SU-DHL-6 (cell line): ENCODE results near the gene CNOT8.

ENCODE experiments used
- H2AFZ ChIP-seq: fragments of 200-600 bp; sonication (generic); 2 replicates; pipeline ENCODE4 v1.6.1; 2014; ENCODE audit warnings: low read depth, mild to moderate bottlenecking, moderate library complexity, mixed read lengths, antibody characterized with exemption, low read length; ENCODE audit not compliant: severe bottlenecking
- H3F3A ChIP-seq: fragments of 200-600 bp; shearing (Covaris generic); 2 replicates; pipeline ENCODE4 v1.6.0; 2016; ENCODE audit warnings: antibody characterized with exemption, mild to moderate bottlenecking; ENCODE audit not compliant: insufficient read depth
- H3K27ac ChIP-seq: fragments of 200-600 bp; sonication (generic); 2 replicates; pipeline ENCODE4 v1.5.1; 2016; ENCODE audit warnings: low read depth, mild to moderate bottlenecking, low read length, moderate library complexity, mixed read lengths
- H3K27me3 ChIP-seq: fragments of 200-600 bp; sonication (generic), shearing (Covaris generic); 2 replicates; pipeline ENCODE4 v1.6.0; 2014; ENCODE audit warnings: mild to moderate bottlenecking, low read length
- H3K36me3 ChIP-seq: fragments of 200-600 bp; sonication (generic); 2 replicates; pipeline ENCODE4 v1.6.1; 2014; ENCODE audit warnings: mild to moderate bottlenecking, low read length, mixed read lengths
- H3K4me2 ChIP-seq: fragments of 300-600, 200-600 bp; shearing (Covaris generic), sonication (generic); 2 replicates; pipeline ENCODE4 v1.6.0; 2014; ENCODE audit warnings: low read length, low read depth, mild to moderate bottlenecking; ENCODE audit not compliant: poor library complexity, severe bottlenecking
- H3K4me3 ChIP-seq: fragments of 200-600 bp; sonication (generic); 2 replicates; pipeline ENCODE4 v1.5.1; 2014; ENCODE audit warnings: antibody characterized with exemption, low read length, mild to moderate bottlenecking, mixed read lengths; ENCODE audit not compliant: insufficient read depth, poor library complexity, severe bottlenecking
- H3K79me2 ChIP-seq: fragments of 200-600 bp; sonication (generic); 2 replicates; pipeline ENCODE4 v1.6.1; 2014; ENCODE audit warnings: mild to moderate bottlenecking, low read length, moderate library complexity; ENCODE audit not compliant: insufficient read depth
- H3K9ac ChIP-seq: fragments of 200-600 bp; sonication (generic); 2 replicates; pipeline ENCODE4 v1.7.0; 2014; ENCODE audit warnings: mild to moderate bottlenecking, low read length
- H3K9me2 ChIP-seq: fragments of 200-600 bp; sonication (generic); replicated peaks from 2 replicates; pipeline ENCODE4 v1.6.1; 2014; ENCODE audit warnings: low read length; ENCODE audit not compliant: insufficient read depth
- H3K9me3 ChIP-seq: fragments of 200-600 bp; sonication (generic); 2 replicates; pipeline ENCODE4 v1.6.1; 2014; ENCODE audit warnings: low read length, mixed read lengths; ENCODE audit not compliant: insufficient read depth
- H4K20me1 ChIP-seq: fragments of 200-600 bp; sonication (generic); 2 replicates; pipeline ENCODE4 v1.6.1; 2014; ENCODE audit warnings: low read depth, mild to moderate bottlenecking, antibody characterized with exemption, low read length, moderate library complexity, mixed read lengths
- CTCF ChIP-seq: fragments of 200-600 bp; sonication (generic); IDR thresholded peaks from one replicate; pipeline ENCODE4 v1.5.1; 2017; ENCODE audit warnings: antibody characterized with exemption, mild to moderate bottlenecking, low read length, moderate library complexity; ENCODE audit not compliant: insufficient read depth, poor library complexity, severe bottlenecking
- EZH2phosphoT487 ChIP-seq: fragments of 200-600 bp; sonication (generic), shearing (Covaris generic); conservative IDR thresholded peaks from 2 replicates; pipeline ENCODE4 v1.6.1; 2018; ENCODE audit warnings: mild to moderate bottlenecking, antibody characterized with exemption, low read length, moderate library complexity, mixed read lengths

Gene CNOT8

GRCh38 chr5:154844809-154845208 is 13.6 kb upstream of the CNOT8 start:
- Histone ChIP-seq H3K9ac (no peak overlapping the region), H4K20me1 (no peaks in the 10 kb centered on the region)

GRCh38 chr5:154849264-154849785 is 9.1 kb upstream of the CNOT8 start:
- Histone ChIP-seq H3K9ac (no peak overlapping the region), H3F3A (no peaks in the 10 kb centered on the region), H4K20me1 (no peaks in the 10 kb centered on the region), H2AFZ (no peak overlapping the region), H3K9me3 (no peaks in the 10 kb centered on the region), H3K4me3 (no peak overlapping the region), H3K4me2 (no peak overlapping the region), H3K9me2 (no peaks in the 10 kb centered on the region), H3K79me2 (no peaks in the 10 kb centered on the region), H3K27me3 (no peaks in the 10 kb centered on the region), H3K36me3 (no peaks in the 10 kb centered on the region), H3K27ac (no peak overlapping the region)
- TF ChIP-seq CTCF = no peak
- TF ChIP-seq EZH2phosphoT487 = no peak

More at GRCh38 chr5:154844809-154845208, 13.6 kb upstream of the CNOT8 start:
- Histone ChIP-seq H3K9me3 (no peaks in the 10 kb centered on the region), H3K9me2 (no peaks in the 10 kb centered on the region), H3K27me3 (no peaks in the 10 kb centered on the region), H3K79me2 (no peaks in the 10 kb centered on the region), H3K36me3 (no peaks in the 10 kb centered on the region), H2AFZ (no peak overlapping the region), H3K27ac (no peak overlapping the region), H3K4me2 (no peak overlapping the region), H3K4me3 (no peak overlapping the region), H3F3A (no peaks in the 10 kb centered on the region)
- TF ChIP-seq CTCF (no peak), EZH2phosphoT487 (no peak)

- no peaks in the 10 kb centered on the region for H3K9me3 ChIP-seq
- no peak overlapping the region for H3K9ac ChIP-seq
- no peak overlapping the region for H3K27ac ChIP-seq
- H3K36me3 ChIP-seq = no peaks in the 10 kb centered on the region
- H3K4me3 ChIP-seq = no peak overlapping the region
- H3K27me3 ChIP-seq = no peaks in the 10 kb centered on the region
- no peaks in the 10 kb centered on the region for H4K20me1 ChIP-seq
- no peaks in the 10 kb centered on the region for H3F3A ChIP-seq
- H3K9me2 ChIP-seq = no peaks in the 10 kb centered on the region
- no peaks in the 10 kb centered on the region for H3K79me2 ChIP-seq
- no peak overlapping the region for H3K4me2 ChIP-seq
- TF ChIP-seq EZH2phosphoT487 = no peak
- TF ChIP-seq CTCF = no peak
- no peak overlapping the region for H2AFZ ChIP-seq
These were observed 8.6 kb upstream of the CNOT8 start for GRCh38 chr5:154849791-154850201.
